ENCODE data around the gene GHRL.

DNA sequence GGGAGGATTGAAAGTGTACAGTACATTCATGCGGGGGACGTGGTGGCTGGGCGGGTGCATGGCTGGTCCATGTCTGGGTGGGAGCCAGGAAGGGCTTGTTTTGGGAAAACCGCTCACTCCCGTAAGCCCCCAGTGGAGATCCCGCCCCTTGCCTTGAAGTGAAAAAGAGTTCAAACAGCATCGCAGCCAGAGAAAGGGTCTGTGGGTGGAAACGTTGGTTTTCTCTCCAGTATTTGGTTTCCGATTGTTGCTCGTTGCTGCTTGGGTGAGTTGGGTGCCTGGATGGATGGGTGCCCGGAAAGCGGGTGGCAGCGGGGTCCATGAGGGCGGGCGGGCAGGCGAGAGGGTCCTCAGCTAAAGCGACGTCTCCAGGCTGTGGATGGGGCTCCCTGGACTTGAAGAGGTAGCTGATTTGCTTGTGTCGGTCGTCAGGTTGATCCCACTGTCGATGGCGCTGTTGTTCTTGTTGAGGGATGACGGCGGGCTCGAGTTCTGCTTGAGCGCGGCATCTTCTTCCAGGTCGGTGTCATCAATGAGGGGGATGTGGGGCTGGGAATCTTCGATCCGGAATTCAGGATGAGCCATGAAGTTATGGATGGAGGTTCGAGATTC is 35.8 kb upstream of the GHRL start:
- TF ChIP-seq, protein P1, sequence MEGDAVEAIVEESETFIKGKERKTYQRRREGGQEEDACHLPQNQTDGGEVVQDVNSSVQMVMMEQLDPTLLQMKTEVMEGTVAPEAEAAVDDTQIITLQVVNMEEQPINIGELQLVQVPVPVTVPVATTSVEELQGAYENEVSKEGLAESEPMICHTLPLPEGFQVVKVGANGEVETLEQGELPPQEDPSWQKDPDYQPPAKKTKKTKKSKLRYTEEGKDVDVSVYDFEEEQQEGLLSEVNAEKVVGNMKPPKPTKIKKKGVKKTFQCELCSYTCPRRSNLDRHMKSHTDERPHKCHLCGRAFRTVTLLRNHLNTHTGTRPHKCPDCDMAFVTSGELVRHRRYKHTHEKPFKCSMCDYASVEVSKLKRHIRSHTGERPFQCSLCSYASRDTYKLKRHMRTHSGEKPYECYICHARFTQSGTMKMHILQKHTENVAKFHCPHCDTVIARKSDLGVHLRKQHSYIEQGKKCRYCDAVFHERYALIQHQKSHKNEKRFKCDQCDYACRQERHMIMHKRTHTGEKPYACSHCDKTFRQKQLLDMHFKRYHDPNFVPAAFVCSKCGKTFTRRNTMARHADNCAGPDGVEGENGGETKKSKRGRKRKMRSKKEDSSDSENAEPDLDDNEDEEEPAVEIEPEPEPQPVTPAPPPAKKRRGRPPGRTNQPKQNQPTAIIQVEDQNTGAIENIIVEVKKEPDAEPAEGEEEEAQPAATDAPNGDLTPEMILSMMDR (conservative IDR thresholded peaks at IDR 0.05; ENCODE audit: low read depth, low read length) = no peak
- TF ChIP-seq RFX5 (IDR thresholded peaks at IDR 0.05; ENCODE audit: low read depth, low read length) (no peak), CEBPB (IDR thresholded peaks at IDR 0.05; ENCODE audit: low read depth, low read length) (no peak), POLR2A (IDR thresholded peaks at IDR 0.05; ENCODE audit: low read depth, low read length) (no peak), RCOR1 (IDR thresholded peaks at IDR 0.05; ENCODE audit: insufficient replicate concordance, low read length) (no peak), MAZ (IDR thresholded peaks at IDR 0.05; ENCODE audit: borderline replicate concordance, low read depth, low read length) (no peak)

Data from IMR-90 (cell line).